ENCODE data around the gene REV1. TPM values are rescaled to one million over a fixed set of nuclear protein-coding genes. Genes with fewer than 3 reads are reported as not detected.
A peak's percentile ranks its signal among the peaks of the same experiment; 100 is the strongest.

The REV1 gene
- total and polyA plus RNA-seq, 2 of the 13 experiments (the other 11 are each of a cell fraction or from before 2014, with no cell fraction given), result 49.1 to 71.8 TPM

GRCh38 chr2:99401841-99402240 is 88.0 kb downstream of the REV1 start:
- DNase-seq (ENCODE audit: low spot score) (no peak), ATAC-seq (no peak), FAIRE-seq (no peak)
- H3K9ac ChIP-seq (ENCODE audit: insufficient read depth, low read depth, low read length), result no peak overlapping the region
- no peaks in the 10 kb centered on the region for H3K27me3 ChIP-seq (ENCODE audit: control insufficient read depth in 1 of 2, insufficient read depth in 2 of 2, low read length in 2 of 2)
- peaks cover 25 to 78% of the 10 kb centered on the region in 2 experiments for H3K36me3 ChIP-seq (replicated peaks in 1 of 2; ENCODE audit: control insufficient read depth in 1 of 2, insufficient read depth in 2 of 2, low read length in 2 of 2)
- H2AFZ ChIP-seq (ENCODE audit: low read length), result no peak overlapping the region
- intact Hi-C loops (cut with micrococcal nuclease; ENCODE audit: unreplicated experiment) (no loop called here), in situ Hi-C loops (cut with HindIII; ENCODE audit: extremely low pct_ligation_motif_present, low pct_unique_long_range_greater_than_20kb) (no loop called here)
- no TSS peak for BruUV-seq (replicated peaks)
- H3K27ac ChIP-seq (ENCODE audit: extremely low read length, insufficient read depth, low read length), result no peak overlapping the region
- ChIA-PET CTCF (ENCODE audit: low intra/inter-chr PET ratio, low total read pairs) (no interaction called here), POLR2A (interaction anchor here (4.0 kb wide), 1 partner anchor 65 kb away, joined by 24 read pairs; the partner anchor contains the start of genes EIF5B and TXNDC9)
- TF ChIP-seq ZNF607 (CRISPR knock-in tag; IDR thresholded peaks at IDR 0.05; ENCODE audit: borderline replicate concordance) (no peak), RBM22 (optimal IDR thresholded peaks at IDR 0.05; ENCODE audit: low read length) (peak; percentile 77), ATM (IDR thresholded peaks at IDR 0.05; ENCODE audit: borderline replicate concordance) (no peak), SMYD3 (CRISPR knock-in tag; IDR thresholded peaks at IDR 0.05) (no peak), STAG1 (CRISPR knock-in tag; IDR thresholded peaks at IDR 0.05) (no peak), LBX2 (CRISPR knock-in tag; IDR thresholded peaks at IDR 0.05; ENCODE audit: borderline replicate concordance) (no peak), KMT2A (CRISPR knock-in tag; IDR thresholded peaks at IDR 0.05) (no peak), HMG20B (CRISPR knock-in tag; conservative IDR thresholded peaks at IDR 0.05) (no peak), REPIN1 (CRISPR knock-in tag; IDR thresholded peaks at IDR 0.05; ENCODE audit: borderline replicate concordance, low read depth) (no peak), POLR2G (IDR thresholded peaks at IDR 0.05; ENCODE audit: low read depth, low read length) (0 out of 2 replicates have a peak, but pooled peaks have one; percentile 19), ZNF549 (CRISPR knock-in tag; IDR thresholded peaks at IDR 0.05) (no peak), ZNF678 (CRISPR knock-in tag; IDR thresholded peaks at IDR 0.05) (no peak)
- no peak overlapping the region for H3K4me2 ChIP-seq (ENCODE audit: low read depth, low read length)
- H3K79me2 ChIP-seq (ENCODE audit: insufficient read depth, low read length), result no peaks in the 10 kb centered on the region
- WGBS (ENCODE audit: low lambda C conversion rate), result 95% methylated on average over 4 of the region's 4 CpGs
- no peak overlapping the region for H3K4me3 ChIP-seq (replicated peaks in 1 of 3; ENCODE audit: insufficient read depth in 1 of 3, low read depth in 2 of 3, low read length in 3 of 3)
- H3K4me1 ChIP-seq (ENCODE audit: insufficient read depth, low read length), result peaks cover 30% of the 10 kb centered on the region
- no peaks in the 10 kb centered on the region for H3K9me3 ChIP-seq (ENCODE audit: low read length)
- H4K20me1 ChIP-seq (ENCODE audit: insufficient read depth, low read length), result no peaks in the 10 kb centered on the region
